Measurements from ENCODE around the gene SH3PXD2A. TPM values are rescaled to one million over a fixed set of nuclear protein-coding genes. Genes with fewer than 3 reads are reported as not detected.
A peak's percentile ranks its signal among the peaks of the same experiment; 100 is the strongest.

Gene SH3PXD2A
- total and polyA plus RNA-seq, 2 experiments from 2014 or later = 1.8 to 5.0 TPM

DNA sequence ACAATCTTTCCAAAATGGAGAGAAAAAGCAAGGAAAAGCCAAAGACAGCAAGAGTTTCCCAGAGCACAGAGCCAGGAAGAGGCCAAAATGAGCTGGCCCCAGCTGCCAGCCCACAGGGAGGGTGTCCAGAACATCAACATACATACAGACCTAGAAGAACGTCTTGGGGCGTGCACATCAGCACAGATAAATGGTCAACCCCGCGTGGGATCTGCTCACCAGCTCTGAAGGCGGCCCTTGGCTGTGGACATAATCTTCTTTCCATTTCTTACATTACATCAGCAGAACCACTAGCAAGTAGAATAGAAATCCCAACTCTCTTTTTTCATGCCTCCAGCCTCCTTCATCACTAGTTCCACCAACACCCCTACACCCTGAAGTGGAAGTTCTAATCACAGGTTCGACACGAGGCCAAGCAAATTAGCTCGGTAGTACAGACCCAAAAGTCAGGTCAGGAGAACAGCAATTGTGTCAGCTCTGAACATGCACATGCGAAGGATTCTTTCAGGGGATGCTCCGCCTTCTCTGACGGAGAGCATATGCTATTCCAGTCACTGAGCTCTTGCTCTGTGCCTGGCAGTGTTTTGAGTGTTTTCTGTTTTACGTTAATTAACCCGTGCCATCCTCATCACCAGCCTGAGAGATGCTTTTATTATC is 16.4 kb downstream of the SH3PXD2A start:
- no peak for DNase-seq (ENCODE audit: low spot score)
- Histone ChIP-seq H3K9me2 (ENCODE audit: insufficient read depth) (no peaks in the 10 kb centered on the region), H2AFZ (no peak overlapping the region), H3F3A (replicated peaks; ENCODE audit: low read depth) (0 out of 2 replicates have a peak, but pooled peaks cover 5% of the 10 kb centered on the region), H3K79me2 (replicated peaks; ENCODE audit: insufficient read depth) (no peaks in the 10 kb centered on the region), H3K36me3 (ENCODE audit: insufficient read depth) (no peaks in the 10 kb centered on the region), H3K4me3 (no peak overlapping the region), H3K27ac (ENCODE audit: low read depth) (no peak overlapping the region), H3K4me1 (ENCODE audit: insufficient read depth) (peaks cover 43% of the 10 kb centered on the region), H4K20me1 (replicated peaks; ENCODE audit: insufficient read depth) (no peaks in the 10 kb centered on the region), H3K4me2 (0 out of 2 replicates have a peak overlapping the region, but pooled peaks have one; percentile 38), H3K27me3 (ENCODE audit: insufficient read depth) (no peaks in the 10 kb centered on the region)
- no peak overlapping the region; the same call in 2 of the 3 replicates for H3K4me3 Mint-ChIP-seq
- peaks cover 57% of the 10 kb centered on the region for H3K4me1 Mint-ChIP-seq
- H3K27ac Mint-ChIP-seq = no peak overlapping the region
- TF ChIP-seq, protein P1, sequence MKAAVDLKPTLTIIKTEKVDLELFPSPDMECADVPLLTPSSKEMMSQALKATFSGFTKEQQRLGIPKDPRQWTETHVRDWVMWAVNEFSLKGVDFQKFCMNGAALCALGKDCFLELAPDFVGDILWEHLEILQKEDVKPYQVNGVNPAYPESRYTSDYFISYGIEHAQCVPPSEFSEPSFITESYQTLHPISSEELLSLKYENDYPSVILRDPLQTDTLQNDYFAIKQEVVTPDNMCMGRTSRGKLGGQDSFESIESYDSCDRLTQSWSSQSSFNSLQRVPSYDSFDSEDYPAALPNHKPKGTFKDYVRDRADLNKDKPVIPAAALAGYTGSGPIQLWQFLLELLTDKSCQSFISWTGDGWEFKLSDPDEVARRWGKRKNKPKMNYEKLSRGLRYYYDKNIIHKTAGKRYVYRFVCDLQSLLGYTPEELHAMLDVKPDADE (IDR thresholded peaks at IDR 0.05) = no peak
- TF ChIP-seq REST (IDR thresholded peaks at IDR 0.05; ENCODE audit: unreplicated experiment) = no peak
- TF ChIP-seq ZNF462 (CRISPR knock-in tag; IDR thresholded peaks at IDR 0.05) = no peak
- H3K36me3 Mint-ChIP-seq (ENCODE audit: low read depth) = no peaks in the 10 kb centered on the region
- no peaks in the 10 kb centered on the region for H3K9me3 Mint-ChIP-seq
- no peak for ATAC-seq
- peaks cover 1% of the 10 kb centered on the region for H3K27me3 Mint-ChIP-seq (ENCODE audit: insufficient read depth, low read depth, poor library complexity)
